Gastroesophageal sphincter (tissue), 4 donors: ENCODE data around the gene MKI67. TPM values are rescaled to one million over a fixed set of nuclear protein-coding genes. Genes with fewer than 3 reads are reported as not detected.
"Not testable (repeated sequence)": the region's sequence is repeated elsewhere in the genome, so short reads cannot be mapped to it uniquely, and the experiment has no call there.

ENCODE experiments used
- ATAC-seq: fragments of 150-250 bp; one replicate; pipeline ENCODE4 v1.9.1; 2016; ENCODE audit warnings: mild to moderate bottlenecking, moderate library complexity
- H3K27ac ChIP-seq, 4 donors: fragments of 200-600 bp; sonication (generic) in 3 of 4; 1 replicate in 3 of 4; 2 replicates in 1 of 4; pipeline ENCODE4 v1.5.1; 2016 to 2019
- H3K27me3 ChIP-seq: fragments of 200-600 bp; sonication (generic); one replicate; pipeline ENCODE4 v1.5.1; 2019
- H3K36me3 ChIP-seq, 2 donors: fragments of 200-600 bp; sonication (generic); one replicate each; pipeline ENCODE4 v1.5.1; 2019; ENCODE audit warnings: control low read depth in 1 of 2
- H3K4me1 ChIP-seq, 3 donors: fragments of 200-600 bp; sonication (generic); 1 replicate in 2 of 3; 2 replicates in 1 of 3; pipeline ENCODE4 v1.5.1; 2016 to 2019; ENCODE audit warnings: control low read depth in 2 of 3
- H3K4me3 ChIP-seq, 2 donors: fragments of 200-600 bp; sonication (generic); one replicate each; pipeline ENCODE4 v1.5.1; 2019; ENCODE audit warnings: mild to moderate bottlenecking in 1 of 2, moderate library complexity in 1 of 2
- H3K9me3 ChIP-seq, 3 donors: fragments of 200-600 bp; sonication (generic); one replicate each; pipeline ENCODE4 v1.5.1; 2017 to 2019; ENCODE audit warnings: control low read depth in 2 of 3
- CTCF ChIP-seq, 4 experiments: fragments of 200-600 bp in 2 of 4; fragments of 450-650 bp in 2 of 4; sonication (generic) in 1 of 4; IDR thresholded peaks; one replicate each; pipeline ENCODE4 v1.5.1; 2017 to 2019; ENCODE audit warnings: antibody characterized with exemption in 4 of 4, mild to moderate bottlenecking in 2 of 4, moderate library complexity in 2 of 4
- EP300 ChIP-seq: sonication (generic); formaldehyde crosslinking; IDR thresholded peaks from one replicate; pipeline ENCODE4 v1.6.1; 2017; ENCODE audit warnings: antibody characterized with exemption, mild to moderate bottlenecking
- POLR2A ChIP-seq, 2 donors: fragments of 450-650 bp; IDR thresholded peaks; one replicate each; pipeline ENCODE4 v1.6.1; 2017; ENCODE audit warnings: antibody characterized with exemption in 2 of 2, mild to moderate bottlenecking in 2 of 2, moderate library complexity in 1 of 2
- POLR2AphosphoS5 ChIP-seq: sonication (generic); formaldehyde crosslinking; IDR thresholded peaks from one replicate; pipeline ENCODE4 v1.6.1; 2017; ENCODE audit warnings: antibody characterized with exemption
- WGBS, 2 donors: methylation state at CpG; one replicate each; pipeline ENCODE4 v1.1.5; 2018; ENCODE audit warnings: low coverage in 1 of 2; 5-methylcytosine and 5-hydroxymethylcytosine counted together
- total RNA-seq, 4 donors: library from RNA; depleted of rRNA; stranded (reverse); fragments of >200 nt; gene quantifications; one replicate each; pipeline ENCODE4 v1.1.0, GENCODE V29; 2016

MKI67 gene
- total RNA-seq, 4 donors from 2014 or later = 0.31 to 1.9 (median 0.70) TPM

- H3K9me3 ChIP-seq = no peaks in the 10 kb centered on the region
- H3K27ac ChIP-seq = no peak overlapping the region
- ATAC-seq = no peak
- no peak overlapping the region for H3K4me3 ChIP-seq
- H3K27me3 ChIP-seq = peaks cover 20% of the 10 kb centered on the region
- no peak for TF ChIP-seq CTCF (IDR thresholded peaks at IDR 0.05)
- no peak for TF ChIP-seq EP300
- TF ChIP-seq POLR2A (IDR thresholded peaks at IDR 0.05) = no peak
- no peak for TF ChIP-seq POLR2AphosphoS5
- WGBS, 2 donors = 80 to 100% methylated on average over 1 of the region's 2 CpGs
- no peaks in the 10 kb centered on the region for H3K4me1 ChIP-seq
- no peaks in the 10 kb centered on the region for H3K36me3 ChIP-seq
Observed at GRCh38 chr10:128143531-128143930, 17.3 kb upstream of the MKI67 start.

- Histone ChIP-seq H3K27ac (no peak overlapping the region), H3K9me3 (no peaks in the 10 kb centered on the region), H3K4me1 (no peaks in the 10 kb centered on the region), H3K4me3 (no peak overlapping the region), H3K36me3 (no peaks in the 10 kb centered on the region), H3K27me3 (peaks cover under 1% of the 10 kb centered on the region)
- 39 to 100% methylated on average over 1 to 3 of the region's 3 CpGs for WGBS, 2 donors
- TF ChIP-seq CTCF (IDR thresholded peaks at IDR 0.05) = no peak
- TF ChIP-seq EP300 = no peak
- TF ChIP-seq POLR2A (IDR thresholded peaks at IDR 0.05) = no peak
- no peak for TF ChIP-seq POLR2AphosphoS5
- no peak for ATAC-seq
Observed at GRCh38 chr10:128140425-128140824, 14.2 kb upstream of the MKI67 start.

GRCh38 chr10:128138429-128138828 is 12.2 kb upstream of the MKI67 start:
- not testable (repeated sequence) for H3K27me3 ChIP-seq, H3K9me3 ChIP-seq, H3K4me1 ChIP-seq, H3K4me3 ChIP-seq, H3K27ac ChIP-seq, H3K36me3 ChIP-seq, ATAC-seq
- WGBS, 2 donors = 92% methylated on average over 8 to 11 of the region's 11 CpGs

GRCh38 chr10:128137877-128138276 is 11.7 kb upstream of the MKI67 start:
- TF ChIP-seq POLR2A (IDR thresholded peaks at IDR 0.05) (no peak), CTCF (IDR thresholded peaks at IDR 0.05) (no peak), EP300 (no peak), POLR2AphosphoS5 (no peak)
- no peak overlapping the region for H3K4me3 ChIP-seq
- WGBS, 2 donors = 33 to 43% methylated on average over 1 of the region's 1 CpG
- no peak for ATAC-seq
- no peaks in the 10 kb centered on the region for H3K9me3 ChIP-seq
- no peaks in the 10 kb centered on the region for H3K36me3 ChIP-seq
- H3K27ac ChIP-seq = no peak overlapping the region
- H3K27me3 ChIP-seq = peaks cover 5% of the 10 kb centered on the region
- H3K4me1 ChIP-seq = no peaks in the 10 kb centered on the region

GRCh38 chr10:128130051-128130450 is 3.8 kb upstream of the MKI67 start:
- no peak for ATAC-seq
- 60 to 62% methylated on average over 1 of the region's 1 CpG for WGBS, 2 donors
- Histone ChIP-seq H3K36me3 (no peaks in the 10 kb centered on the region), H3K27ac (no peak overlapping the region), H3K27me3 (peaks cover 22% of the 10 kb centered on the region), H3K4me3 (no peak overlapping the region), H3K4me1 (peaks cover 2 to 18% (median 11%) of the 10 kb centered on the region in 3 donors), H3K9me3 (no peaks in the 10 kb centered on the region)
- no peak for TF ChIP-seq CTCF (IDR thresholded peaks at IDR 0.05)
- no peak for TF ChIP-seq POLR2A (IDR thresholded peaks at IDR 0.05)
- no peak for TF ChIP-seq POLR2AphosphoS5
- TF ChIP-seq EP300 = no peak
